Fibroblast of lung (primary cell): ENCODE data around the gene CCDC92. TPM values are rescaled to one million over a fixed set of nuclear protein-coding genes. Genes with fewer than 3 reads are reported as not detected.

ENCODE experiments used
- DNase-seq, 2 donors: peaks; one replicate each; pipeline versions ENCODE4 v3.0.0 to v3.0.0-alpha.2; 2010; ENCODE audit warnings: low read depth in 2 of 2
- H2AFZ ChIP-seq: 2 replicates; pipeline ENCODE4 v1.5.1; 2012; ENCODE audit warnings: low read length, control low read depth, inconsistent platforms
- H3K27ac ChIP-seq: 2 replicates; pipeline ENCODE4 v1.5.1; 2011; ENCODE audit warnings: low read length, control low read depth; ENCODE audit not compliant: insufficient read depth
- H3K27me3 ChIP-seq: 2 replicates; pipeline ENCODE4 v1.5.1; 2011; ENCODE audit warnings: mild to moderate bottlenecking, low read length; ENCODE audit not compliant: control insufficient read depth, insufficient read depth
- H3K36me3 ChIP-seq: 2 replicates; pipeline ENCODE4 v1.5.1; 2011; ENCODE audit warnings: low read length; ENCODE audit not compliant: control insufficient read depth, insufficient read depth
- H3K4me1 ChIP-seq: 2 replicates; pipeline ENCODE4 v1.5.1; 2011; ENCODE audit warnings: low read length; ENCODE audit not compliant: control insufficient read depth, insufficient read depth; ENCODE audit errors: extremely low read depth
- H3K4me2 ChIP-seq: 2 replicates; pipeline ENCODE4 v1.5.1; 2011; ENCODE audit warnings: low read length, control low read depth; ENCODE audit not compliant: insufficient read depth; ENCODE audit errors: extremely low read depth
- H3K4me3 ChIP-seq, 4 experiments: fragments of 200-600 bp in 1 of 4; sonication (generic) in 1 of 4; replicated peaks in 1 of 4; 2 replicates each; pipeline ENCODE4 v1.5.1; 2011 to 2016; ENCODE audit warnings: low read length in 4 of 4, low read depth in 3 of 4, mild to moderate bottlenecking in 3 of 4, control low read depth in 2 of 4, inconsistent platforms in 1 of 4, mixed read lengths in 1 of 4; ENCODE audit not compliant: insufficient read depth in 1 of 4; ENCODE audit errors: control extremely low read depth in 1 of 4
- H3K79me2 ChIP-seq: 2 replicates; pipeline ENCODE4 v1.5.1; 2012; ENCODE audit warnings: mild to moderate bottlenecking, low read length, inconsistent platforms; ENCODE audit not compliant: control insufficient read depth, insufficient read depth
- H3K9ac ChIP-seq: 2 replicates; pipeline ENCODE4 v1.5.1; 2011; ENCODE audit warnings: mild to moderate bottlenecking, low read length, control low read depth; ENCODE audit not compliant: insufficient read depth
- H3K9me3 ChIP-seq: 2 replicates; pipeline ENCODE4 v1.5.1; 2012; ENCODE audit warnings: low read depth, low read length; ENCODE audit not compliant: control insufficient read depth, insufficient read depth
- H4K20me1 ChIP-seq: 2 replicates; pipeline ENCODE4 v1.5.1; 2011; ENCODE audit warnings: low read length; ENCODE audit not compliant: control insufficient read depth, insufficient read depth; ENCODE audit errors: extremely low read depth
- CTCF ChIP-seq, 2 donors: IDR thresholded peaks in 1 of 2; conservative IDR thresholded peaks in 1 of 2; 1 replicate in 1 of 2; 2 replicates in 1 of 2; pipeline ENCODE4 v1.5.1; 2011 to 2012; ENCODE audit warnings: low read length in 2 of 2, control low read depth in 1 of 2, inconsistent platforms in 1 of 2, low read depth in 1 of 2, mild to moderate bottlenecking in 1 of 2
- EZH2 ChIP-seq: IDR thresholded peaks from 2 replicates; pipeline ENCODE4 v1.5.1; 2012; ENCODE audit warnings: low read length, control low read depth, mild to moderate bottlenecking; ENCODE audit errors: missing control alignments
- polyA plus RNA-seq, 2 donors: library from polyadenylated mRNA; depleted of rRNA in 1 of 2; stranded (reverse) in 1 of 2; unstranded in 1 of 2; fragments of >200 nt; gene quantifications; 2 replicates each; pipeline ENCODE4 v1.2.1, GENCODE V29; 2011 to 2012; ENCODE audit warnings: missing spikeins in 1 of 2
- total RNA-seq: library from RNA; depleted of rRNA; stranded (reverse); fragments of >200 nt; gene quantifications from 2 replicates; pipeline ENCODE4 v1.2.1, GENCODE V29; 2014

Gene CCDC92
- total and polyA plus RNA-seq, 2 donors (not counting 1 experiment from before 2014, with no cell fraction given): 13.2 to 42.3 TPM

- Histone ChIP-seq H3K9me3 (no peaks in the 10 kb centered on the region), H3K36me3 (no peaks in the 10 kb centered on the region), H3K27ac (no peak overlapping the region), H3K9ac (no peak overlapping the region), H3K4me3 (no peak overlapping the region), H3K4me1 (peaks cover 8% of the 10 kb centered on the region), H3K4me2 (no peak overlapping the region), H2AFZ (no peak overlapping the region), H4K20me1 (no peaks in the 10 kb centered on the region), H3K27me3 (no peaks in the 10 kb centered on the region), H3K79me2 (peaks cover 15% of the 10 kb centered on the region)
- DNase-seq: no peak
- TF ChIP-seq CTCF (conservative IDR thresholded peaks at IDR 0.05 in 1 of 2, IDR thresholded peaks at IDR 0.05 in 1 of 2; ENCODE audit: low read depth in 1 of 2, low read length in 2 of 2): no peak
- no peak for TF ChIP-seq EZH2
Observed at GRCh38 chr12:123963821-123964220, 8.8 kb downstream of the CCDC92 start.

- no peak overlapping the region for H3K4me2 ChIP-seq
- DNase-seq: no peak
Observed at GRCh38 chr12:123962513-123962912, 10.1 kb downstream of the CCDC92 start.

GRCh38 chr12:123961585-123962345 lies 10.9 kb downstream of the CCDC92 start:
- H3K4me2 ChIP-seq: no peak overlapping the region
- peaks cover 3% of the 10 kb centered on the region for H3K4me1 ChIP-seq
- H3K27me3 ChIP-seq: no peaks in the 10 kb centered on the region
- H2AFZ ChIP-seq: no peak overlapping the region
- no peaks in the 10 kb centered on the region for H3K36me3 ChIP-seq
- H3K79me2 ChIP-seq: peaks cover 6% of the 10 kb centered on the region
- no peak overlapping the region for H3K27ac ChIP-seq
- no peak for DNase-seq
- H3K9ac ChIP-seq: no peak overlapping the region
- no peaks in the 10 kb centered on the region for H4K20me1 ChIP-seq
- no peaks in the 10 kb centered on the region for H3K9me3 ChIP-seq
- H3K4me3 ChIP-seq: no peak overlapping the region
- TF ChIP-seq EZH2 (no peak), CTCF (conservative IDR thresholded peaks at IDR 0.05 in 1 of 2, IDR thresholded peaks at IDR 0.05 in 1 of 2; ENCODE audit: low read depth in 1 of 2, low read length in 2 of 2) (no peak)

More at GRCh38 chr12:123962513-123962912, 10.1 kb downstream of the CCDC92 start:
- TF ChIP-seq EZH2 (no peak), CTCF (conservative IDR thresholded peaks at IDR 0.05 in 1 of 2, IDR thresholded peaks at IDR 0.05 in 1 of 2; ENCODE audit: low read depth in 1 of 2, low read length in 2 of 2) (no peak)
- peaks cover 6% of the 10 kb centered on the region for H3K4me1 ChIP-seq
- no peak overlapping the region for H3K27ac ChIP-seq
- peaks cover 10% of the 10 kb centered on the region for H3K79me2 ChIP-seq
- no peaks in the 10 kb centered on the region for H3K9me3 ChIP-seq
- no peak overlapping the region for H3K4me3 ChIP-seq
- H3K27me3 ChIP-seq: no peaks in the 10 kb centered on the region
- H4K20me1 ChIP-seq: no peaks in the 10 kb centered on the region
- H3K9ac ChIP-seq: no peak overlapping the region
- no peak overlapping the region for H2AFZ ChIP-seq
- no peaks in the 10 kb centered on the region for H3K36me3 ChIP-seq
